ENCODE results near the gene C19orf38. TPM values are rescaled to one million over a fixed set of nuclear protein-coding genes. Genes with fewer than 3 reads are reported as not detected.
"Not testable (repeated sequence)": the region's sequence is repeated elsewhere in the genome, so short reads cannot be mapped to it uniquely, and the experiment has no call there.

C19orf38 gene
- total and polyA plus RNA-seq, 2 experiments from 2014 or later, result 0.33 to 0.64 TPM

- DNase-seq (ENCODE audit: low read depth in 1 of 2, low spot score in 1 of 2), result peak; percentile 11 to 25
- Histone ChIP-seq H3K27ac (no peak overlapping the region), H3K4me1 (ENCODE audit: low read depth) (no peaks in the 10 kb centered on the region), H3K9me3 (ENCODE audit: low read depth) (no peaks in the 10 kb centered on the region), H3K27me3 (no peaks in the 10 kb centered on the region), H3K4me3 (no peak overlapping the region), H3K36me3 (no peaks in the 10 kb centered on the region)
- TF ChIP-seq, protein P1, sequence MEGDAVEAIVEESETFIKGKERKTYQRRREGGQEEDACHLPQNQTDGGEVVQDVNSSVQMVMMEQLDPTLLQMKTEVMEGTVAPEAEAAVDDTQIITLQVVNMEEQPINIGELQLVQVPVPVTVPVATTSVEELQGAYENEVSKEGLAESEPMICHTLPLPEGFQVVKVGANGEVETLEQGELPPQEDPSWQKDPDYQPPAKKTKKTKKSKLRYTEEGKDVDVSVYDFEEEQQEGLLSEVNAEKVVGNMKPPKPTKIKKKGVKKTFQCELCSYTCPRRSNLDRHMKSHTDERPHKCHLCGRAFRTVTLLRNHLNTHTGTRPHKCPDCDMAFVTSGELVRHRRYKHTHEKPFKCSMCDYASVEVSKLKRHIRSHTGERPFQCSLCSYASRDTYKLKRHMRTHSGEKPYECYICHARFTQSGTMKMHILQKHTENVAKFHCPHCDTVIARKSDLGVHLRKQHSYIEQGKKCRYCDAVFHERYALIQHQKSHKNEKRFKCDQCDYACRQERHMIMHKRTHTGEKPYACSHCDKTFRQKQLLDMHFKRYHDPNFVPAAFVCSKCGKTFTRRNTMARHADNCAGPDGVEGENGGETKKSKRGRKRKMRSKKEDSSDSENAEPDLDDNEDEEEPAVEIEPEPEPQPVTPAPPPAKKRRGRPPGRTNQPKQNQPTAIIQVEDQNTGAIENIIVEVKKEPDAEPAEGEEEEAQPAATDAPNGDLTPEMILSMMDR (IDR thresholded peaks at IDR 0.05; ENCODE audit: low read depth, low read length), result peak; percentile 43
Observed at GRCh38 chr19:10855879-10856522, 7.8 kb downstream of the C19orf38 start.

DNA sequence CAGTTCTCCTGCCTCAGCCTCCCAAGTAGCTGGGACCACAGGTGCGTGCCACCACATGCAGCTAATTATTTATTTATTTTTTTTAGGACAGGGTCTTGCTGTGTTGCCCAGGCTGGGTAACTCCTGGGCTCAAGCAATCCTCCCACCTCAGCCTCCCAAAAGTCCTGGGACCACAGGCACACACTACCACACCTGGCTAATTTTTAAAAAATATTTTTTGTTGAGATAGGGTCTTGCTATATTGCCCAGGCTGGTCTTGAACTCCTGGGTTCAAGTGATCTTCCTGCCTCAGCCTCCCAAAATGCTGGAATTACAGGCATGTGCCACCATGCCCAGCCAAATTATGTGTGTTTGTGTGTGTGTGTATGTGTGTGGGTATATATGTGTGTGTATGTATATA lies 8.7 kb downstream of the C19orf38 start:
- H3K4me3 ChIP-seq; H3K9me3 ChIP-seq (ENCODE audit: low read depth); DNase-seq (ENCODE audit: low read depth in 1 of 2, low spot score in 1 of 2); H3K27ac ChIP-seq; H3K4me1 ChIP-seq (ENCODE audit: low read depth); H3K36me3 ChIP-seq; H3K27me3 ChIP-seq: not testable (repeated sequence)

DNA sequence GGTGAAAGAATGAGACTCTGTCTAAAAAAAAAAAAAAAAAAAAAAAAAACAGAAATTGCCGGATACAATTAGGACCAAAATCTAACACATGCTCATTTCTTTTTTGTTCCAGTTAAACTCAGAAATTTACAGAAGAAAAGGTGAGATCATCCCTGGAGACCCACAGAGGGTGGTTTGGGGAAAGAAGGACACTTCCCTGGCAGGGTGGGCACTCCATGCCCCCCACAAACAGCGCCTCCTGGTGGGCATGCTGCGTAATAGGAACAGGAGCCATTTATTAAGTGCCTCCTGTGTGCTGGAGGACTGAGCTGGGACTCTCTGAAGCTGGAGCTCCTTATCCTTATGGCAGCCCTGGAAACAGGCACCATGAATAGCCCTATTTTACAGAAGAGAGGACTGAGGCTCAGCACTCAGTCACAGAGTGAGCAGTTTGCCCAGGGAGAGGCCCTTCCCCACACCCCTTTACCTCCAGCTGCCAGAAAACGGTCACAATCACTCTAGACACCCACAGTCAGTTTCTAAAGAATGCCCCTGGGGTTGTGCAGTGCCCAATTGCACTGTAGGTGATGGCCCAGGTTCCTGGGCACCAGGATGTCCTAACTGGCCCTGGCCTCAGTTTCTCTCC lies 10.1 kb downstream of the C19orf38 start:
- H3K4me3 ChIP-seq, result no peak overlapping the region
- no peaks in the 10 kb centered on the region for H3K9me3 ChIP-seq (ENCODE audit: low read depth)
- no peaks in the 10 kb centered on the region for H3K36me3 ChIP-seq
- no peak overlapping the region for H3K27ac ChIP-seq
- TF ChIP-seq, protein P1 (IDR thresholded peaks at IDR 0.05; ENCODE audit: low read depth, low read length), result peak; percentile 83
- peaks cover 3% of the 10 kb centered on the region for H3K4me1 ChIP-seq (ENCODE audit: low read depth)
- no peaks in the 10 kb centered on the region for H3K27me3 ChIP-seq
- DNase-seq (ENCODE audit: low read depth in 1 of 2, low spot score in 1 of 2), result peak; percentile 46 to 53

DNA sequence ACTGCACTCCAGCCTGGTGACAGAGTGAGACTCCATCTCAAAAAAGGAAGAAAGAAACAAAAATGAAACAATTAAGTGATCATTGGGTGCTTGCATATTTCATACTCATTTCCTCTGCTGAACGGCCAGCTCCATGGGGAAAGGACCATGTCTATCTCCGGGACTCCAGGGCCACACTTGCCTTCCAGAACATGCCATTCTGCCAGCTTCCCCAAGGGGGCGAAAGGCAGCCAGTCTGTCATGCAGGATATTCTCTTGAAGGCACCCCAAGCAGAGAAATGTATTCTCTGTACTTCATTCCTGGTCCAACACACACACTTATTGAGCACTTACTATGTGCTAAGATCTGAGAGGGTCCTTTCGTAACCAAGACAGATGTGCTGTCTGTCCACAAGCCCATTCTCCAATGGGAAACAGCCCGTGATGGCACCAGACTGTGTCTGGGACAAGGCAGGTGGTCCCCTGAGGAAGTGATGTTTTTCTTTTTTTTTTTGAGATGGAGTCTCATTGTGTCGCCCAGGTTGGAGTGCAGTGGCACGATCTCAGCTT lies 13.0 kb downstream of the C19orf38 start:
- H3K27me3 ChIP-seq, result no peaks in the 10 kb centered on the region
- no peaks in the 10 kb centered on the region for H3K9me3 ChIP-seq (ENCODE audit: low read depth)
- TF ChIP-seq, protein P1 (IDR thresholded peaks at IDR 0.05; ENCODE audit: low read depth, low read length), result peak; percentile 50
- H3K27ac ChIP-seq, result no peak overlapping the region
- H3K36me3 ChIP-seq, result no peaks in the 10 kb centered on the region
- peak; percentile 31 to 45 for DNase-seq (ENCODE audit: low read depth in 1 of 2, low spot score in 1 of 2)
- no peak overlapping the region for H3K4me3 ChIP-seq
- peaks cover 3% of the 10 kb centered on the region for H3K4me1 ChIP-seq (ENCODE audit: low read depth)

GRCh38 chr19:10862561-10863106 lies 14.4 kb downstream of the C19orf38 start:
- Histone ChIP-seq H3K27ac (no peak overlapping the region), H3K36me3 (no peaks in the 10 kb centered on the region), H3K4me1 (ENCODE audit: low read depth) (peaks cover 3% of the 10 kb centered on the region), H3K27me3 (no peaks in the 10 kb centered on the region), H3K4me3 (no peak overlapping the region), H3K9me3 (ENCODE audit: low read depth) (no peaks in the 10 kb centered on the region)
- TF ChIP-seq, protein P1 (IDR thresholded peaks at IDR 0.05; ENCODE audit: low read depth, low read length), result no peak
- no peak for DNase-seq (ENCODE audit: low read depth in 1 of 2, low spot score in 1 of 2)

Data from cardiac muscle cell (in vitro differentiated cells and primary cell).